WTC11 (cell line): ENCODE measurements around the gene NAALADL2.

Source experiments
- CTCF ChIP-seq: fragments of 200-600 bp; IDR thresholded peaks from 2 replicates; pipeline ENCODE4 v1.8.0; 2022; ENCODE audit warnings: antibody characterized with exemption
- E2F1 ChIP-seq: sonication (generic); formaldehyde crosslinking; IDR thresholded peaks from 2 replicates; pipeline ENCODE4 v1.8.0; 2022; ENCODE audit warnings: mild to moderate bottlenecking, missing genetic modification reagents
- MYBL2 ChIP-seq: sonication (generic); formaldehyde crosslinking; IDR thresholded peaks from 2 replicates; pipeline ENCODE4 v1.8.1; 2023; ENCODE audit warnings: mild to moderate bottlenecking, moderate library complexity, missing genetic modification reagents
- PRDM15 ChIP-seq: sonication (generic); formaldehyde crosslinking; IDR thresholded peaks from 2 replicates; pipeline ENCODE4 v1.8.0; 2022; ENCODE audit warnings: missing genetic modification reagents
- ZNF423 ChIP-seq: fragments of 250-450 bp; sonication (Bioruptor Pico); IDR thresholded peaks from 2 replicates; pipeline ENCODE4 v2.1.2; 2022; ENCODE audit warnings: mild to moderate bottlenecking, moderate library complexity
- TF ChIP-seq, protein P1 (sequence below): sonication (generic); formaldehyde crosslinking; IDR thresholded peaks from 2 replicates; pipeline ENCODE4 v1.8.1; 2022; ENCODE audit warnings: low read depth, missing genetic modification reagents, borderline replicate concordance
- TF ChIP-seq, protein P2 (sequence below): sonication (generic); formaldehyde crosslinking; IDR thresholded peaks from 2 replicates; pipeline ENCODE4 v1.8.1; 2023; ENCODE audit warnings: mild to moderate bottlenecking, missing genetic modification reagents
- TF ChIP-seq, protein P3 (sequence below): sonication (generic); formaldehyde crosslinking; IDR thresholded peaks from 2 replicates; pipeline ENCODE4 v1.8.1; 2022; ENCODE audit warnings: mild to moderate bottlenecking, missing genetic modification reagents, moderate library complexity, borderline replicate concordance
- TF ChIP-seq, protein P4 (sequence below): sonication (generic); formaldehyde crosslinking; conservative IDR thresholded peaks from 2 replicates; pipeline ENCODE4 v1.8.1; 2022; ENCODE audit warnings: mild to moderate bottlenecking, missing genetic modification reagents

DNA sequence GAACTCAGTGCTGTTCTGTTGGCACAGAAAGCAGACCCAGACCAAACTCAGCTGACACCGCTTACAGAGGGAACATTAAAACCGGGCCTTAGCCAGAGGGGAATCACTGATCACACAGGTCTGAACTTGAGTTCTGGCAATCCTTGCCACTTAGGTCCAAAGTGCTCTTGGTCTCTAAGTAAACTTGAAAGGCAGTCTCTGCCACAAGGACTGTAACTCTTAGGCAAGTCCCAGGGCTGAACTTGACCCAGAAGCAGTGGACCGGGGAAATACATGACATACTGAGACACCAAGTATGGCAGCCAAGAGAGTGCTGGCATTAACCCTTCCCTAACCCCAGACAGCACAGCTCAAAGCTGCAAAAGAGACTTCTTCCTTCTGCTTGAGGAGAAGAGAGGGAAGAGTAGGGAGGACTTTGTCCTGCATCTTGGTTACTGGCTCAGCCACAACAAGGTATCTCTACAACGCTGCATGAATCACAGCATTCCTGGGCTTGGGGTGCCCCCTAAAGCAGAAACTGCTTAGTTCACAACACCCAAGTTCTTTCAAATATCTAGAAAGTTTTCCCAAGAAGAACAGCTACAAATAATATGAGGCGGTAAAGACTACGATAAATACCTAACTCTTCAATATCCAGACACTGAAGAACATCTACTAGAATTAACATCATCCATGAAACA, 32.5 kb downstream of the NAALADL2 start:
- TF ChIP-seq PRDM15 (CRISPR knock-in tag) (no peak), CTCF (no peak), MYBL2 (CRISPR knock-in tag) (no peak), E2F1 (CRISPR knock-in tag) (no peak), ZNF423 (CRISPR knock-in tag) (no peak)
- TF ChIP-seq, protein P1, sequence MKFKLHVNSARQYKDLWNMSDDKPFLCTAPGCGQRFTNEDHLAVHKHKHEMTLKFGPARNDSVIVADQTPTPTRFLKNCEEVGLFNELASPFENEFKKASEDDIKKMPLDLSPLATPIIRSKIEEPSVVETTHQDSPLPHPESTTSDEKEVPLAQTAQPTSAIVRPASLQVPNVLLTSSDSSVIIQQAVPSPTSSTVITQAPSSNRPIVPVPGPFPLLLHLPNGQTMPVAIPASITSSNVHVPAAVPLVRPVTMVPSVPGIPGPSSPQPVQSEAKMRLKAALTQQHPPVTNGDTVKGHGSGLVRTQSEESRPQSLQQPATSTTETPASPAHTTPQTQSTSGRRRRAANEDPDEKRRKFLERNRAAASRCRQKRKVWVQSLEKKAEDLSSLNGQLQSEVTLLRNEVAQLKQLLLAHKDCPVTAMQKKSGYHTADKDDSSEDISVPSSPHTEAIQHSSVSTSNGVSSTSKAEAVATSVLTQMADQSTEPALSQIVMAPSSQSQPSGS (CRISPR knock-in tag): no peak
- TF ChIP-seq, protein P2, sequence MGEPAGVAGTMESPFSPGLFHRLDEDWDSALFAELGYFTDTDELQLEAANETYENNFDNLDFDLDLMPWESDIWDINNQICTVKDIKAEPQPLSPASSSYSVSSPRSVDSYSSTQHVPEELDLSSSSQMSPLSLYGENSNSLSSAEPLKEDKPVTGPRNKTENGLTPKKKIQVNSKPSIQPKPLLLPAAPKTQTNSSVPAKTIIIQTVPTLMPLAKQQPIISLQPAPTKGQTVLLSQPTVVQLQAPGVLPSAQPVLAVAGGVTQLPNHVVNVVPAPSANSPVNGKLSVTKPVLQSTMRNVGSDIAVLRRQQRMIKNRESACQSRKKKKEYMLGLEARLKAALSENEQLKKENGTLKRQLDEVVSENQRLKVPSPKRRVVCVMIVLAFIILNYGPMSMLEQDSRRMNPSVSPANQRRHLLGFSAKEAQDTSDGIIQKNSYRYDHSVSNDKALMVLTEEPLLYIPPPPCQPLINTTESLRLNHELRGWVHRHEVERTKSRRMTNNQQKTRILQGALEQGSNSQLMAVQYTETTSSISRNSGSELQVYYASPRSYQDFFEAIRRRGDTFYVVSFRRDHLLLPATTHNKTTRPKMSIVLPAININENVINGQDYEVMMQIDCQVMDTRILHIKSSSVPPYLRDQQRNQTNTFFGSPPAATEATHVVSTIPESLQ: no peak
- TF ChIP-seq, protein P3, sequence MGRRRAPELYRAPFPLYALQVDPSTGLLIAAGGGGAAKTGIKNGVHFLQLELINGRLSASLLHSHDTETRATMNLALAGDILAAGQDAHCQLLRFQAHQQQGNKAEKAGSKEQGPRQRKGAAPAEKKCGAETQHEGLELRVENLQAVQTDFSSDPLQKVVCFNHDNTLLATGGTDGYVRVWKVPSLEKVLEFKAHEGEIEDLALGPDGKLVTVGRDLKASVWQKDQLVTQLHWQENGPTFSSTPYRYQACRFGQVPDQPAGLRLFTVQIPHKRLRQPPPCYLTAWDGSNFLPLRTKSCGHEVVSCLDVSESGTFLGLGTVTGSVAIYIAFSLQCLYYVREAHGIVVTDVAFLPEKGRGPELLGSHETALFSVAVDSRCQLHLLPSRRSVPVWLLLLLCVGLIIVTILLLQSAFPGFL (CRISPR knock-in tag): no peak
- TF ChIP-seq, protein P4, sequence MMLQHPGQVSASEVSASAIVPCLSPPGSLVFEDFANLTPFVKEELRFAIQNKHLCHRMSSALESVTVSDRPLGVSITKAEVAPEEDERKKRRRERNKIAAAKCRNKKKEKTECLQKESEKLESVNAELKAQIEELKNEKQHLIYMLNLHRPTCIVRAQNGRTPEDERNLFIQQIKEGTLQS (CRISPR knock-in tag): no peak
